Uterus (tissue), 2 donors: Measurements from ENCODE around the gene SSR1.

Experiments used
- CTCF ChIP-seq, 4 experiments: fragments of 200-600 bp in 2 of 4; fragments of 450-650 bp in 2 of 4; sonication (generic) in 2 of 4; IDR thresholded peaks; one replicate each; pipeline ENCODE4 v1.5.1; 2016 to 2019; ENCODE audit warnings: antibody characterized with exemption in 4 of 4, mild to moderate bottlenecking in 2 of 4, moderate library complexity in 1 of 4
- POLR2A ChIP-seq, 2 donors: fragments of 450-650 bp; IDR thresholded peaks; one replicate each; pipeline ENCODE4 v1.6.1; 2016; ENCODE audit warnings: antibody characterized with exemption in 2 of 2, mild to moderate bottlenecking in 1 of 2, moderate library complexity in 1 of 2

DNA sequence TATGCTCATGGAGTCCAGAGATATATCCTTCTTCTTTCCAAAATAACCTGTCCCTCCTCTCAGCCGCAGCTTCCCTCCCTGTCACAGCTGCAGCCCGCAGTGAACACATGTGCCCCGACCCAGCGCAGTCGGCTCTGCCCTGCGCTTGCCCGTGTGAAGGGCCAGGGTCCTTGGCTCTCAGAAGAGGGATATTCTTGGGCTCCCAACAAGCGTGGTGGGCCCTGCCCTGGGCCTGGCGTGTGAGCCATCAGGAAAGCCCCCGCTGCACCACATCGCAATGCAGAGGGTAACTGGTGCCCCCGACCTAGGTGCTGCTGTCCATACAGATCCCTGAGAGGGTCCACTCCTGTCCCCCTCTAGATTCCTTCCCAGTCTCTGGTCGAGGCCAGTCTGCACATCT lies 65.2 kb downstream of the SSR1 start:
- TF ChIP-seq CTCF (IDR thresholded peaks at IDR 0.05) (no peak), POLR2A (IDR thresholded peaks at IDR 0.05) (no peak)
